Endothelial cell of umbilical vein (primary cell): ENCODE data around the gene GRIK1. TPM values are rescaled to one million over a fixed set of nuclear protein-coding genes. Genes with fewer than 3 reads are reported as not detected.

Experiments used
- BruUV-seq: library from RNA; stranded (reverse); fragments of 400-500 nt; replicated peaks from 2 replicates; lab custom pipeline; 2021; lab: Mats Ljungman, UMichigan
- CTCF ChIA-PET: fragments of 300-600, 350-600 bp; sonication (Branson Sonifier 250); formaldehyde crosslinking; loops from one replicate; lab custom pipeline; 2021; ENCODE audit warnings: antibody characterized with exemption, inconsistent platforms; lab: Charles Lee
- POLR2A ChIA-PET: fragments of 300-600, 350-600 bp; sonication (Branson Sonifier 250); formaldehyde crosslinking; loops from one replicate; lab custom pipeline; 2021; ENCODE audit warnings: antibody characterized with exemption, inconsistent platforms; lab: Charles Lee
- DNase-seq: peaks from one replicate; pipeline ENCODE4 v3.0.0-alpha.2; 2011; ENCODE audit warnings: low read depth, low spot score
- FAIRE-seq: peaks from 2 replicates; lab custom pipeline; 2011; peaks lifted over from hg19 to GRCh38; lab: Jason Lieb, UNC
- H2AFZ ChIP-seq: 2 replicates; pipeline ENCODE4 v1.6.0; 2012; ENCODE audit warnings: low read depth, low read length, control low read depth, inconsistent platforms
- H3K27ac ChIP-seq: 2 replicates; pipeline ENCODE4 v1.5.1; 2011; ENCODE audit warnings: low read depth, mild to moderate bottlenecking, control low read depth, low read length, moderate library complexity; ENCODE audit not compliant: insufficient read depth
- H3K27me3 ChIP-seq, 2 experiments: 2 replicates each; pipeline versions ENCODE4 v1.6.0 to v1.6.1; 2011; ENCODE audit warnings: low read length in 2 of 2, mixed read lengths in 1 of 2; ENCODE audit not compliant: control insufficient read depth in 2 of 2, insufficient read depth in 2 of 2
- H3K36me3 ChIP-seq, 2 experiments: 2 replicates in 1 of 2; 3 replicates in 1 of 2; pipeline ENCODE4 v1.5.1; 2011; ENCODE audit warnings: low read length in 2 of 2, mild to moderate bottlenecking in 1 of 2, moderate library complexity in 1 of 2; ENCODE audit not compliant: control insufficient read depth in 2 of 2, insufficient read depth in 2 of 2; ENCODE audit errors: extremely low read depth in 1 of 2
- H3K4me1 ChIP-seq: 3 replicates; pipeline ENCODE4 v1.5.1; 2011; ENCODE audit warnings: mild to moderate bottlenecking, low read length; ENCODE audit not compliant: control insufficient read depth, insufficient read depth; ENCODE audit errors: extremely low read depth
- H3K4me2 ChIP-seq: 2 replicates; pipeline ENCODE4 v1.6.1; 2011; ENCODE audit warnings: low read length, control low read depth, mixed read lengths; ENCODE audit not compliant: insufficient read depth
- H3K4me3 ChIP-seq, 3 experiments: fragments of 200-600 bp in 1 of 3; sonication (generic), shearing (Covaris generic) in 1 of 3; replicated peaks in 1 of 3; 2 replicates each; pipeline ENCODE4 v1.5.1; 2011 to 2016; ENCODE audit warnings: control low read depth in 3 of 3, low read length in 3 of 3, mild to moderate bottlenecking in 2 of 3, inconsistent platforms in 1 of 3, low read depth in 1 of 3, moderate library complexity in 1 of 3; ENCODE audit not compliant: insufficient read depth in 1 of 3
- H3K79me2 ChIP-seq: 2 replicates; pipeline ENCODE4 v1.6.0; 2012; ENCODE audit warnings: low read length, inconsistent platforms; ENCODE audit not compliant: control insufficient read depth, insufficient read depth
- H3K9ac ChIP-seq: replicated peaks from 2 replicates; pipeline ENCODE3; 2011; ENCODE audit warnings: low read length, control low read depth; ENCODE audit not compliant: insufficient read depth; ENCODE audit errors: extremely low read depth
- H3K9me1 ChIP-seq: replicated peaks from 3 replicates; pipeline ENCODE4 v1.6.0; 2011; ENCODE audit warnings: mild to moderate bottlenecking, low read length; ENCODE audit not compliant: control insufficient read depth, insufficient read depth; ENCODE audit errors: extremely low read depth
- H3K9me3 ChIP-seq: replicated peaks from 2 replicates; pipeline ENCODE4 v1.5.1; 2012; ENCODE audit warnings: low read length, inconsistent platforms; ENCODE audit not compliant: control insufficient read depth, insufficient read depth
- H4K20me1 ChIP-seq: replicated peaks from 2 replicates; pipeline ENCODE3; 2011; ENCODE audit warnings: mild to moderate bottlenecking, low read length; ENCODE audit not compliant: control insufficient read depth, insufficient read depth; ENCODE audit errors: extremely low read depth
- CTCF ChIP-seq, 2 donors: IDR thresholded peaks; 1 replicate in 1 of 2; 2 replicates in 1 of 2; pipeline ENCODE4 v1.5.1; 2011; ENCODE audit warnings: low read length in 2 of 2, mild to moderate bottlenecking in 2 of 2, moderate library complexity in 2 of 2, control low read depth in 1 of 2, inconsistent platforms in 1 of 2, low read depth in 1 of 2; ENCODE audit not compliant: insufficient read depth in 1 of 2; ENCODE audit errors: extremely low read depth in 1 of 2
- EZH2 ChIP-seq: IDR thresholded peaks from 2 replicates; pipeline ENCODE4 v1.6.1; 2012; ENCODE audit warnings: borderline replicate concordance, low read depth, mild to moderate bottlenecking, moderate library complexity, low read length, inconsistent platforms; ENCODE audit not compliant: severe bottlenecking
- FOS ChIP-seq: IDR thresholded peaks from 2 replicates; pipeline ENCODE4 v1.6.1; 2011; ENCODE audit warnings: mild to moderate bottlenecking, low read length, moderate library complexity, borderline replicate concordance; ENCODE audit not compliant: insufficient read depth
- GATA2 ChIP-seq: IDR thresholded peaks from 2 replicates; pipeline ENCODE4 v1.7.0; 2011; ENCODE audit warnings: low read depth, mild to moderate bottlenecking, moderate library complexity, mixed read lengths, low read length; ENCODE audit not compliant: insufficient read length, insufficient read depth
- POLR2AphosphoS5 ChIP-seq: IDR thresholded peaks from 2 replicates; pipeline ENCODE4 v1.6.1; 2012; ENCODE audit warnings: low read depth, mild to moderate bottlenecking, control low read depth, low read length, moderate library complexity; ENCODE audit not compliant: insufficient read depth
- dilution Hi-C: fragments of 300-500 bp; cut with MboI; formaldehyde crosslinking; loops from one replicate; pipeline ENCODE4 v1.15.0; 2019; ENCODE audit warnings: low sequenced_read_pairs; ENCODE audit not compliant: extremely low pct_ligation_motif_present
- intact Hi-C: fragments of 100-400 bp; cut with micrococcal nuclease; formaldehyde crosslinking; loops from one replicate; pipeline ENCODE4 v1.10.0; 2022
- polyA plus RNA-seq, 4 experiments: library from polyadenylated mRNA; depleted of rRNA in 3 of 4; stranded (reverse) in 3 of 4; unstranded in 1 of 4; fragments of >200 nt; gene quantifications; 2 replicates each; pipeline versions ENCODE4 v1.2.1 to v1.2.3, GENCODE V29; 2011 to 2012; ENCODE audit warnings: missing spikeins in 1 of 4
- total RNA-seq: library from RNA; stranded (reverse); gene quantifications from 2 replicates; pipeline ENCODE4 v1.2.3, GENCODE V29; 2021
- TF ChIP-seq, protein P1 (sequence below): IDR thresholded peaks from 2 replicates; pipeline ENCODE4 v1.6.1; 2011; ENCODE audit not compliant: insufficient read depth, insufficient read length

Gene GRIK1
- total and polyA plus RNA-seq, 2 donors (not counting 3 experiments of a cell fraction or from before 2014, with no cell fraction given): not detected

DNA sequence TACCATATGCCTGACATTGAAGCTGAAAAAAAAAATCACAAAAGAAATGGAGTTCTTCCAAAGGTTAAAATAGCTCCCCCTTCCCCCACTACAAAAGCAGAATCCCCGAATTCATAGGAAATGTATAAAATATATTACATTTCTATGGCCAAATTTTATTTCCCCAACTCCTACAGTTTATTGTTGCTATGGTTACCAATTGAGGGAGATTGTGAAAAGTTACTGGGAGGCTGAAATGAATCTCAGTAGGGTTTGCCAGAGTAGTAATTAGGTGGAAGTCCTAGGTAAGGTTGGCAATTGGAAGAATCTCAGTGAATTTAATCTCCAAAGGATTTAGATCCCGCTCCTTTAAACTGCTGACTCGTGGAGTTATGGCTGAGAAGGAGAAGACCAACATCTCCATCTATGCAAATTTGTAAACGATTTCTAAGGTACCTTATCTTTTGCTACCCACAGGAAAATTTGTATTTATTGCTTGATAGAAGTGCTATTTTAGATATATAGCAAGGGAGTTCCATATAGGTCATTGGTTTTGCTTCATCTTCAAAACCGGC, 359.0 kb downstream of the GRIK1 start:
- POLR2A ChIA-PET: no interaction called here
- H3K4me1 ChIP-seq: no peaks in the 10 kb centered on the region
- no peak overlapping the region for H3K27ac ChIP-seq
- no peak for TF ChIP-seq EZH2
- TF ChIP-seq POLR2AphosphoS5: no peak
- TF ChIP-seq GATA2: no peak
- TF ChIP-seq CTCF (IDR thresholded peaks at IDR 0.05; ENCODE audit: extremely low read depth in 1 of 2, insufficient read depth in 1 of 2, low read depth in 1 of 2, low read length in 2 of 2): no peak
- TF ChIP-seq FOS: no peak
- TF ChIP-seq, protein P1, sequence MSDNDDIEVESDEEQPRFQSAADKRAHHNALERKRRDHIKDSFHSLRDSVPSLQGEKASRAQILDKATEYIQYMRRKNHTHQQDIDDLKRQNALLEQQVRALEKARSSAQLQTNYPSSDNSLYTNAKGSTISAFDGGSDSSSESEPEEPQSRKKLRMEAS: no peak
- H3K9ac ChIP-seq: no peak overlapping the region
- CTCF ChIA-PET: no interaction called here
- intact Hi-C loops (no loop called here), dilution Hi-C loops (no loop called here)
- peaks cover 0 to 2% of the 10 kb centered on the region in 2 experiments for H3K27me3 ChIP-seq
- H3K36me3 ChIP-seq: no peaks in the 10 kb centered on the region
- no peaks in the 10 kb centered on the region for H3K79me2 ChIP-seq
- no peaks in the 10 kb centered on the region for H4K20me1 ChIP-seq
- no peak overlapping the region for H3K4me2 ChIP-seq
- FAIRE-seq (no peak), DNase-seq (no peak)
- no TSS peak for BruUV-seq
- H3K4me3 ChIP-seq: no peak overlapping the region
- no peak overlapping the region for H2AFZ ChIP-seq
- no peaks in the 10 kb centered on the region for H3K9me1 ChIP-seq
- no peaks in the 10 kb centered on the region for H3K9me3 ChIP-seq
